ENCODE results near the gene TSN. TPM values are rescaled to one million over a fixed set of nuclear protein-coding genes. Genes with fewer than 3 reads are reported as not detected.
A peak's percentile ranks its signal among the peaks of the same experiment; 100 is the strongest.
"Not testable (repeated sequence)": the region's sequence is repeated elsewhere in the genome, so short reads cannot be mapped to it uniquely, and the experiment has no call there.

The TSN gene
- 63.4 and 119 TPM in 2 replicates for total RNA-seq

- peak; percentile 98 for DNase-seq (ENCODE audit: low read depth in 2 of 2)
Observed at GRCh38 chr2:121755237-121756111, at the start of gene TSN. Gene TSN, plus strand, starts transcription at chr2:121755651. Its CDS starts 129 bp downstream, at chr2:121755780.

DNA sequence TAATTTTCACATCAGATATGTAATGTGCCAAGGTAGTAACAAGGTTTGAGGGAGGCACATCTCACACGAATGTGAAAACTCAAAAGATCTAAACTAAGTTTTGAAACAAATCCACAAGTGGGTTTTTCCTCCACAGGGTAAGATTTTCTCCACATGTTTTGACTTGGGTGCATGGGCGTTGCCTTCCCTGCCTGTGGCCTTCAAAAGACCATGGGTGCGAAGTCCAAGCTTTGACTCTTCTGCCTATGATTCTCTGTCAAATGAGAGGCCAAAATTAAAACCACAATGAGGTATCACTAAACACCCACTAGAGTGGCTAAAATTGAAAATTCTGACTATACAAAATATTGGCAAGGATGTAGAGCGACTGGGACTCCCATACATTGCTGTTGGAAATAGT is 49.5 kb upstream of the TSN start:
- no peak for DNase-seq (ENCODE audit: low read depth in 2 of 2)

- DNase-seq (ENCODE audit: low read depth in 2 of 2): no peak
Observed at GRCh38 chr2:121707344-121707919, 48.0 kb upstream of the TSN start.

GRCh38 chr2:121707920-121708361 is 47.5 kb upstream of the TSN start:
- no peak for DNase-seq (ENCODE audit: low read depth in 2 of 2)

GRCh38 chr2:121709776-121710469 is 45.5 kb upstream of the TSN start:
- DNase-seq (ENCODE audit: low read depth in 2 of 2): no peak

DNA sequence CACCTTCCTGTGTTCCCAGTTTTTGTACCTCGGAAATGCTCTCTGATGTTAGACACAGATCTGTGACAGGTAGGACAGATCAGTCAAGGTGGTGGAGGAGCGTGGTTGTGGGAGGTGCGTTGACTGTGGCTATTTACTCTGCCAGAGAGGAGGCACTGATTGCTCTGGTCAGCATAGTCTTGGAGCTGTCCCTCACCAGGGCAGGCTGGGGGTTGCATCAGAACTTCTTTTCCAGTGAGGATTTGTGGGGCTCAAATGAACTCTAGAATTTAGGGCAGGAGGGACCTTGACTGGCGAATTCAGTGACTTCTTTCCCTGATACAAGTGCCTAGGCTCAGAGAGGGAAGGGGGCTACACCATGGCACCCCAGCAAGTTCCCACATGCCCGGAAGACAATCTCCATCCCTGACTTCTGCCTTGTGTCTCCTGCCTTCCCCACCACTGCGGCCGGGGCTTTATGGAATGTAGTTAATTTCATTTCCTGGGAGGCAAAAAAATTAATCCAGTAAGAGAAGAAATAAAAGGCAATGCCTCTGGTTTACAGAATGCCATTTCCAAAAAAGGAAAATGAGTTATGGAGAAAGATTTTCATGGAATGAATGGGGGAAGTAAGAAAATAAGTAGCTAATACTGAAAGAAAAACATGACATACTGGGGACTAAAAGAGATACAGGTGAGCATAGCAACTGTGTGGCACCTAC is 44.8 kb upstream of the TSN start:
- no peak for DNase-seq (ENCODE audit: low read depth in 2 of 2)

- not testable (repeated sequence) for DNase-seq (ENCODE audit: low read depth in 2 of 2)
Observed at GRCh38 chr2:121711481-121711880, 44.0 kb upstream of the TSN start.

DNA sequence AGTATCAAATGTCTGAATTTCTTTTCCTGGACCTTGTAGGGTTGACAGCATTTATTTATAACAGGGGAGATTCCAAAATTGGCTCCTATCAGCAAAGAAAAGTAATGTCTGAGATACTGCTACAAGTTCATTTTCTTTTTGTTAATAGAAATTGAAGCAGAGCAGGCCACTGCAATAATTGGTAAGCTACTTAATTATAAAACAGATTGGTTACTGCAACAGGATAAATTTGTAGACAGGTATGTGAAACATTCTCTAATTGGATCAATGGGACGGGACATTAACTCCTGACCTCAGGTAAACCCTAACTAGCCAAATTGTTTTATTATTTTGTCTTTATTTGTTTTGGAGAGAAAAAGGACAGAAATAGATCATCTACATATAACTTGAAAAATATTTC is 39.3 kb upstream of the TSN start:
- DNase-seq (ENCODE audit: low read depth in 2 of 2): no peak

- DNase-seq (ENCODE audit: low read depth in 2 of 2): no peak
Observed at GRCh38 chr2:121717529-121717928, 37.9 kb upstream of the TSN start.

GRCh38 chr2:121721926-121722325 is 33.5 kb upstream of the TSN start:
- DNase-seq (ENCODE audit: low read depth in 2 of 2): peak; percentile 23 to 91

GRCh38 chr2:121722479-121722878 is 33.0 kb upstream of the TSN start:
- peak; percentile 78 to 92 for DNase-seq (ENCODE audit: low read depth in 2 of 2)

- no peak for DNase-seq (ENCODE audit: low read depth in 2 of 2)
Observed at GRCh38 chr2:121723316-121723715, 32.1 kb upstream of the TSN start.

- DNase-seq (ENCODE audit: low read depth in 2 of 2): no peak
Observed at GRCh38 chr2:121727332-121727731, 28.1 kb upstream of the TSN start.

- DNase-seq (ENCODE audit: low read depth in 2 of 2): no peak
Observed at GRCh38 chr2:121727950-121728349, 27.5 kb upstream of the TSN start.

GRCh38 chr2:121731366-121731765 is 24.1 kb upstream of the TSN start:
- DNase-seq (ENCODE audit: low read depth in 2 of 2): no peak

GRCh38 chr2:121734544-121734943 is 20.9 kb upstream of the TSN start:
- not testable (repeated sequence) for DNase-seq (ENCODE audit: low read depth in 2 of 2)

DNA sequence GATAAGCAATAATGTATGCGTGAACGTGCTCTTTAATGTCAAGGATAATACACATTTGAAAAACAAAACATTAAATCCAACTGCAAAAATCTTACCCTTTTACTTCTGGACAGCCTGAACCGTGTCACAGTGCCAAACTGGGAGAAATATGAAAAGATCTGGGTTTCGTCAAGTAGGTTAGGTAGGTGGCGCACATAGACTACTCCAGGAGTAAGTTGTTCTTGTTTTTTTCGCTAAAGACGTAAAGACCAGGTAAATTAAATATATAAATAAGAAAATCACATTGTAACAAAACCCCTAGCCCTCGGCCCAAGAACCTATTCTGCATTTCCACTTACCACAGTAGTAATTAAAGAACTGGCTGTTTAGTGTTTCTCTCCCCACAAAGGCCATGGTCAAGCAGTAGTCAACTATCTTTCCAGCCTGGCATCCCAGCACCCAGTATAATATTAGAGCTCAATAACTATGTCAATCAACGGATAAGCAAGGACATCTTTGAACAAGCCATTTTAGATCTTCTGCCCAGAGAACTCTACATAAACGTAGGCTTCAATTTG is 19.9 kb upstream of the TSN start:
- DNase-seq (ENCODE audit: low read depth in 2 of 2): peak; percentile 38

DNA sequence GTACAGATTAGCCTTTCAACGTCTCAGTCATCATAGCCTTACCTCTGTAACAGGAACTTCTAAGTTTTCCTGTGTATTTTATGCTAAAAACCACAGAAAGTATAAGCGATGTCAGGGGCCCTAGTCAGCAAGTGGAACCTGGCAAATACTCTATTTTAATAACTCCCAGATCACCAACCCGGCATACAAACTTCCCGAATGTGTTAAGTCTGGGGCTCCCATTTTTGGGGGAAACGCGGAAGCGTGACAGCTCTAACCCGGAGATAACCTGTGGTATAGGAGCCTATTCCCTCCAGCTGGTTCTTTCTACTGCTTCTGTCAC is 19.4 kb upstream of the TSN start:
- peak in 1 of 2 donors; percentile 22 for DNase-seq (ENCODE audit: low read depth in 2 of 2)

DNA sequence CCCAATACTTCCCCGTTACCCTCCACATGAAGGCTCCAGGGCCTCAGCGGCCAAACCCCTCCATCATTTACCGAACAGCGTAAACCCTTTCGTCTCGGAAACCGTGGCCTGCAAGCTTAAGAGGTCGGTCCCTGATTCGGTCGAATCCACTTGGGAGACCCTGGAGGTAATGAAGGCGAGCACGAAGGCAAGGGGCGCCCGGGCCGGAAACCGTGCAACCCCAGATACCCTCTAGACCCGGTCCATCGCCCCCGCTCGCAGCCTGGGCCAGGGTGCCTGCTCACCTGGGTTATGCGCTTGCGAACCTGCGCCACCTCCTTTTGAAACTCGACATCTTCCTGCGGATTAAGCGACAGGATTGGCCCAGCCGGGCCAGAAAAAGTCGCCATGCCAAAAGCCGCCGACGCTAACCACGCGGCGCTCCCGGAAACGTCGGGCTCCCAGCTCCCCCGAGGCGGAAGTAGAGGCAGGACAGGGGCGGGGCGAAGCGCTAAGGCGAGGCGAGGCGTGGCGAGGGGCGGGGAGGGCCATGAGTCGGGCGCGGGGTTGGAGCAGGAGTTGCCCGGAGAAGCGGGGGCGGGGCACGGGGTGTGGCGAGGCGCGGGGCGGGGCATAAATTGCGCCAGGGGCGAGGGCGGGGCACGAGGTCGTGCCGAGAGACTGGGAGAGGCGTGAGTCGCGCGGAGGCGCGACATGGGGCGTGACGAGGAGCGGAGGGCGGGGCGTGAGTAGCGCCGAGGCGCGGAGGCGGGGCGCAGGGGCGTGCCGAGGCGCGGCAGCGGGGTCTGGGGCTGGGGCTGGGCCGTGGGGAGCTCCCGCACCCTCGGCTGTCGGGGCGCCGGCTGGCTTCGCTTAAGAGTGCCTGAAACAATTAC is 18.8 kb upstream of the TSN start, which contains the start of gene NIFK:
NIFK (minus strand) TSS at position 414 of the 875 bp plus-strand sequence; CDS start at position 389, 25 bp downstream.
- peak; percentile 98 for DNase-seq (ENCODE audit: low read depth in 2 of 2)

- no peak for DNase-seq (ENCODE audit: low read depth in 2 of 2)
Observed at GRCh38 chr2:121740973-121741372, 14.5 kb upstream of the TSN start.
